GM10248 (cell line): Measurements from ENCODE around the gene RNF144A.

ENCODE experiments used
- CTCF ChIA-PET: fragments of 300-600 bp; sonication (Branson Sonifier 250); formaldehyde crosslinking; extraction: SDS; loops from one replicate; lab custom pipeline; 2021; ENCODE audit warnings: antibody characterized with exemption; lab: Yijun Ruan, JAX
- POLR2A ChIA-PET: fragments of 350-650 bp; sonication (Branson Sonifier 250); formaldehyde crosslinking; extraction: SDS; loops from one replicate; lab custom pipeline; 2020; ENCODE audit warnings: antibody characterized with exemption; lab: Yijun Ruan, JAX
- DNase-seq: peaks from one replicate; pipeline ENCODE4 v3.0.0; 2012; ENCODE audit errors: extremely low spot score
- TF ChIP-seq, protein P1 (sequence below): IDR thresholded peaks from 2 replicates; pipeline ENCODE4 v1.5.1; 2012; ENCODE audit warnings: mild to moderate bottlenecking, low read depth; ENCODE audit errors: extremely low read depth, missing control alignments, control extremely low read depth

RNF144A gene

DNA sequence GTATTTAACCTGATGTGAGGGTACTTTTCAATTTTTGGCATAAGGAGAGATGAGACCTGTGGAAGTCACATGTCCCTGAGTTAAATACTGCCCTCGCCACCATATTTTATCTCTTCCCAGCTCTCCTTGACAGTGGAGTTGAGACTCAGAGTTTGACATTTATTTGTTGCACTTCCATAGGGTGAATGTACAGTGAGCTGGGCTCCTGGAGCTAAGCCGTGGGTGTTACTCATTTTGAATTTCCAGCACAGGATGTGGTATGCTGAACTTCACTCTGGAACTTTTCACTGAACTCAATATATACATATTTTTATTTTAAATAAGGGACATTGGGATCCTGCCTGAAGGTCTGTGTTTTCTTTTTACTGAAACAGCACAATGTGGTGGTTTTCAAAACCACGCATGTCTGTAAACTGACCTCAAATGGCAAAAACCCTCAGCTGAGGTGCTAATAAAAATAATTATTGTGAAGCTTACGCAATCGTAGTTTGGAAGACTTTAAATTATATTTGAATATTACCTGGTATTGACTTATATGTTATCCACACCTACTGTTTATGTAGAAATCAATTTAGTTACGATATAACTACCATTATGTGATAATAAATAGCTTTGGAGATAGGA is 12.1 kb downstream of the RNF144A start:
- ChIA-PET CTCF (interaction anchor here (0.7 to 3.5 kb wide), 7 partner anchors 9 to 108 kb away, joined by 3 to 17 read pairs (median 3); no protein-coding TSS in a partner anchor), POLR2A (no interaction called here)
- DNase-seq = no peak
- TF ChIP-seq, protein P1, sequence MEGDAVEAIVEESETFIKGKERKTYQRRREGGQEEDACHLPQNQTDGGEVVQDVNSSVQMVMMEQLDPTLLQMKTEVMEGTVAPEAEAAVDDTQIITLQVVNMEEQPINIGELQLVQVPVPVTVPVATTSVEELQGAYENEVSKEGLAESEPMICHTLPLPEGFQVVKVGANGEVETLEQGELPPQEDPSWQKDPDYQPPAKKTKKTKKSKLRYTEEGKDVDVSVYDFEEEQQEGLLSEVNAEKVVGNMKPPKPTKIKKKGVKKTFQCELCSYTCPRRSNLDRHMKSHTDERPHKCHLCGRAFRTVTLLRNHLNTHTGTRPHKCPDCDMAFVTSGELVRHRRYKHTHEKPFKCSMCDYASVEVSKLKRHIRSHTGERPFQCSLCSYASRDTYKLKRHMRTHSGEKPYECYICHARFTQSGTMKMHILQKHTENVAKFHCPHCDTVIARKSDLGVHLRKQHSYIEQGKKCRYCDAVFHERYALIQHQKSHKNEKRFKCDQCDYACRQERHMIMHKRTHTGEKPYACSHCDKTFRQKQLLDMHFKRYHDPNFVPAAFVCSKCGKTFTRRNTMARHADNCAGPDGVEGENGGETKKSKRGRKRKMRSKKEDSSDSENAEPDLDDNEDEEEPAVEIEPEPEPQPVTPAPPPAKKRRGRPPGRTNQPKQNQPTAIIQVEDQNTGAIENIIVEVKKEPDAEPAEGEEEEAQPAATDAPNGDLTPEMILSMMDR = no peak

- ChIA-PET POLR2A (no interaction called here), CTCF (interaction anchor here (0.6 to 3.5 kb wide), 4 partner anchors 8 to 20 kb away, joined by 3 to 17 read pairs (median 10); no protein-coding TSS in a partner anchor)
- TF ChIP-seq, protein P1 = no peak
- DNase-seq = no peak
Observed at GRCh38 chr2:6930923-6931647, 13.9 kb downstream of the RNF144A start.

- ChIA-PET CTCF (interaction anchor here (0.6 to 3.4 kb wide), 5 partner anchors 8 to 113 kb away, joined by 3 to 16 read pairs (median 4); no protein-coding TSS in a partner anchor), POLR2A (no interaction called here)
- DNase-seq = no peak
- TF ChIP-seq, protein P1 = no peak
Observed at GRCh38 chr2:6931753-6932152, 14.5 kb downstream of the RNF144A start.

DNA sequence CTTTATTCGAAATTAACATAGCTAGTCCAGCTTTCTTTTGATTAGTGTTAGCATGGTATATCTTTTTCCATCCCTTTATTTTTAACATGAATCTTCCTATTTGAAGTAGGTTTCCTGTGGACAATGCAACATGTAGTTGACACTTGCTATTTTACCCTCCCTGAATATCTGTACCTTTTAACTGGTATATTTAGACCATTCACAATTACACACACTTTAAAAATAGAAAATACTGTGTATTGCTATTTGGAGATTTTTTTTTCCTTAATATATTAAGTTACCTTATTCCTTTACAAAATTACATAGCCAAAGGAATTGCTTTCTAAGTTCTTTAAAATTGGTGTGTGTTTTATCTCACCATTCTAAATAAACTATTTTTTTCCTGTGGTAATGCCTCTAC is 15.0 kb downstream of the RNF144A start:
- no peak for DNase-seq
- TF ChIP-seq, protein P1 = no peak
- ChIA-PET CTCF (interaction anchor here (0.7 to 2.0 kb wide), 5 partner anchors 9 to 113 kb away, joined by 3 to 9 read pairs (median 4); no protein-coding TSS in a partner anchor), POLR2A (no interaction called here)

GRCh38 chr2:6932828-6933227 is 15.6 kb downstream of the RNF144A start:
- ChIA-PET POLR2A (no interaction called here), CTCF (interaction anchor here (0.7 to 2.0 kb wide), 6 partner anchors 11 to 112 kb away, joined by 3 to 9 read pairs (median 3); no protein-coding TSS in a partner anchor)
- no peak for DNase-seq
- TF ChIP-seq, protein P1 = no peak

DNA sequence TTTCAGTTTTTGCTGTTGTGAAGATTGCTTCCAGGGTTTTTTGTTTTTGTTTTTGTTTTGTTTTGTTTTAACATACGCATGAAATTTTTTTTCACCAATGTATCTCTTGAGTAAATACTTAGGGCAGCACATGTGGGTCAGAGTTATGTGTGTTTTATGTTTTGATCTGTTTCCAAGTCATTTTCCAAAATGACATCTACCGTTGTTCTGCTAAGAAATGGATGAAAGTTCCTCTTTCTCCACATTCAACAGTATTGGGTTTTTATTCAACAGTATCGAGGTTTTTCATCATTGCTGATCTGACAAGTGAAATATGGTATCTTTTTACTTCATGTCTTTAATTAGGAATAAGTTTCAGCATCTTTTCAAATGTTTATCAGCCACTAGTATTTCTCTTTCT is 16.7 kb downstream of the RNF144A start:
- DNase-seq = no peak
- CTCF ChIA-PET = interaction anchor here (1.0 to 2.0 kb wide), 5 partner anchors 14 to 33 kb away, joined by 3 to 9 read pairs (median 3); no protein-coding TSS in a partner anchor
- POLR2A ChIA-PET = no interaction called here
- TF ChIP-seq, protein P1 = no peak
